ENCODE data around the gene FGFR4.

Gene FGFR4

DNA sequence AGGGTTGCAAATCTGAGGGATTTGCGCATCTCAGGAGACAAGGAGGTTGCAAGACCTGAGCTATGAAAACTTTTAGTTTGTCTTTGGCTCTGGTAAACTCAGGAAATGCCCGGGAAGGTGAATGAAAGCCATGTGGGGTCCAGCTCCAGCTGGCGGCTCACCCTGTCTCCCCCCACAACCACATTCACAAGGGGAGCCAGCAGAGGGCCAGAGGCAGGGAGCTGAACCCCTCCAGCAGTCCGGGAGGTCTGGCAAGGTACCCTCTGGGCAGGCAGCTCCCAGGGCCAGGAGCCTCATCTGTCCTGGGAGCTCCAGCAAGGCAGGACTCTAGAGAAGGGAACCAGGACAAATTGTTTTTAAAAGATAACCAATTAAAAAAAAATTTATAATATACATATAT is 2.5 kb upstream of the FGFR4 start:
- no peak overlapping the region for H2AFZ ChIP-seq (ENCODE audit: low read depth, low read length, severe bottlenecking)
- TF ChIP-seq, protein P1, sequence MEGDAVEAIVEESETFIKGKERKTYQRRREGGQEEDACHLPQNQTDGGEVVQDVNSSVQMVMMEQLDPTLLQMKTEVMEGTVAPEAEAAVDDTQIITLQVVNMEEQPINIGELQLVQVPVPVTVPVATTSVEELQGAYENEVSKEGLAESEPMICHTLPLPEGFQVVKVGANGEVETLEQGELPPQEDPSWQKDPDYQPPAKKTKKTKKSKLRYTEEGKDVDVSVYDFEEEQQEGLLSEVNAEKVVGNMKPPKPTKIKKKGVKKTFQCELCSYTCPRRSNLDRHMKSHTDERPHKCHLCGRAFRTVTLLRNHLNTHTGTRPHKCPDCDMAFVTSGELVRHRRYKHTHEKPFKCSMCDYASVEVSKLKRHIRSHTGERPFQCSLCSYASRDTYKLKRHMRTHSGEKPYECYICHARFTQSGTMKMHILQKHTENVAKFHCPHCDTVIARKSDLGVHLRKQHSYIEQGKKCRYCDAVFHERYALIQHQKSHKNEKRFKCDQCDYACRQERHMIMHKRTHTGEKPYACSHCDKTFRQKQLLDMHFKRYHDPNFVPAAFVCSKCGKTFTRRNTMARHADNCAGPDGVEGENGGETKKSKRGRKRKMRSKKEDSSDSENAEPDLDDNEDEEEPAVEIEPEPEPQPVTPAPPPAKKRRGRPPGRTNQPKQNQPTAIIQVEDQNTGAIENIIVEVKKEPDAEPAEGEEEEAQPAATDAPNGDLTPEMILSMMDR (IDR thresholded peaks at IDR 0.05; ENCODE audit: insufficient read depth, low read length, poor library complexity, severe bottlenecking), result no peak
- no peak for TF ChIP-seq EZH2phosphoT487 (conservative IDR thresholded peaks at IDR 0.05; ENCODE audit: low read length)

DNA sequence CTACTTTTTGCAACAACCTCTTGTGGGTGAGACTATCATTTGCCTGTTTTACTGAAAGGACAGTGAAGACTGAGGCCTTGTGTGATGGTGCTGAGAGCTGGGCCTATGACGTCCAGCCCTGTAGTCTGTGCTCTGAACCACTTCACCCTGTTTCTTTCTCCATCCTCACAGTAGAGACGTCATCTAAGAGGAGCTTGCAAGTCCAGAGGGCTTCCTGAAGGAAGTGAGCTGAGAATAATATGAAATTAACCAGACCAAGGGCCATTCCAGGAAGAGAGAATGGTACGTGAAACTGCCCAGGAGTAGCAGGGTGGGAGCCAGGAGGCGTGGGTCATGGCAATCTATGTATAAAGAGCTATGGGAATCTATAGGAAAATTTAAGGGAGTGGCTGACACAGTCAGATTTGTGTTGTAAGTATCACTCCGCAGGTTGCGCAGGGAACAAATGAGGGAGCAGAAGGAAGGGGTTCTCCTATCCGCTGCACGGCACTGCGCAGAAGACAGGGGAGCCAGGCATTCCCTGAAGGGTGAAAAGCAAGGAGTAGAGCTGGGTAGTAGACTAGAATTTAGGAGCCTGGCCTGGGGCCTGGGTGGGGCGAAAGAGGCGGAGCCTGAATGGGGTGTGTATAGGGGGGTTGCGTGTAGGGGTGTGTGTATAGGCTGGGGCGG is 596 bp upstream of the FGFR4 start:
- no peaks in the 10 kb centered on the region for H3K79me2 ChIP-seq (ENCODE audit: insufficient read depth, low read length)
- H3K27me3 ChIP-seq (ENCODE audit: low read length), result no peaks in the 10 kb centered on the region
- no peaks in the 10 kb centered on the region for H3K36me3 ChIP-seq (ENCODE audit: low read length)
- peaks cover 13% of the 10 kb centered on the region for H3F3A ChIP-seq (ENCODE audit: insufficient read depth)
- H2AFZ ChIP-seq (ENCODE audit: low read depth, low read length, severe bottlenecking), result peak overlapping the region; percentile 7
- H3K9me2 ChIP-seq (replicated peaks; ENCODE audit: insufficient read depth, low read length), result no peaks in the 10 kb centered on the region
- peak overlapping the region; percentile 14; the same call in 1 of the 2 replicates for H3K27ac ChIP-seq (ENCODE audit: low read depth, low read length)
- no peak for TF ChIP-seq EZH2phosphoT487 (conservative IDR thresholded peaks at IDR 0.05; ENCODE audit: low read length)
- TF ChIP-seq, protein P1 (IDR thresholded peaks at IDR 0.05; ENCODE audit: insufficient read depth, low read length, poor library complexity, severe bottlenecking), result no peak
- no peaks in the 10 kb centered on the region for H3K9me3 ChIP-seq (ENCODE audit: insufficient read depth, low read length)
- no peaks in the 10 kb centered on the region for H4K20me1 ChIP-seq (ENCODE audit: low read depth, low read length)
- no peak overlapping the region for H3K4me2 ChIP-seq (ENCODE audit: low read depth, low read length, poor library complexity, severe bottlenecking)
- no peak overlapping the region for H3K4me3 ChIP-seq (ENCODE audit: insufficient read depth, low read length, poor library complexity, severe bottlenecking)
- H3K9ac ChIP-seq (ENCODE audit: low read length), result no peak overlapping the region

More for the DNA sequence above, 2.5 kb upstream of the FGFR4 start:
- H3K9ac ChIP-seq (ENCODE audit: low read length), result no peak overlapping the region
- no peaks in the 10 kb centered on the region for H3K27me3 ChIP-seq (ENCODE audit: low read length)
- H3K27ac ChIP-seq (ENCODE audit: low read depth, low read length), result no peak overlapping the region
- no peaks in the 10 kb centered on the region for H3K36me3 ChIP-seq (ENCODE audit: low read length)
- H3K9me3 ChIP-seq (ENCODE audit: insufficient read depth, low read length), result no peaks in the 10 kb centered on the region
- H3K4me3 ChIP-seq (ENCODE audit: insufficient read depth, low read length, poor library complexity, severe bottlenecking), result no peak overlapping the region
- H4K20me1 ChIP-seq (ENCODE audit: low read depth, low read length), result no peaks in the 10 kb centered on the region
- H3F3A ChIP-seq (ENCODE audit: insufficient read depth), result peaks cover 13% of the 10 kb centered on the region
- H3K9me2 ChIP-seq (replicated peaks; ENCODE audit: insufficient read depth, low read length), result no peaks in the 10 kb centered on the region
- no peaks in the 10 kb centered on the region for H3K79me2 ChIP-seq (ENCODE audit: insufficient read depth, low read length)
- no peak overlapping the region for H3K4me2 ChIP-seq (ENCODE audit: low read depth, low read length, poor library complexity, severe bottlenecking)

DNA sequence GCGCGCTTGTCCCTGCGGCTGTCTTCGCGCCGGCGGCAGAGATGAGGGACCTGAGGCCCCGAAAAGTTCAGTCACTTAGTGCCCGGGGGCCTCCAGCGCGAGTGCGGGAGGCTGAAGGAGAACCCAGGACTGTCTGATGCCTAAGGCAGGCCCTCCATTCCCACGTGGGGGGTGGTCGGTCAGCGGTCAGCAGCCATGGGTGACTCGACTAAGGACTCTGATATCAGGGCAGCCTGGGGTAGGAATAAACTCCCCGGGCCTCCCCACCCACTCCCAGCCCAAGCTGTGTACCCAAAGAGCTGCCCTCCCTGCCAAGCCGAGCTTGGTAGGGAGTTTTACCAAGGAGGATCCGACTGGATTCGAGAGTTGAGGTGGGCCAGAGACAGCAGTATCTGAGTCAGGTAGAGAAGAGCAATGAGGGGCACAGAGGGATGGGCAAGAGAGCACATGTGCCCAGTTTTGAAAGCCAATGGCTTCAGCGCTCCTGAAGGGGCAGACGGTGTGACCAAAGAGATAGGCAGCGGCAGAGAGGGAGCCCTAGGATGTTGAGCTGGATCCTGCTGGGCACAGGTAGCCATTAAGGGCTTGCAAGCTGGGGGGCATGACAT is 787 bp downstream of the FGFR4 start:
- Histone ChIP-seq H3K9me3 (ENCODE audit: insufficient read depth, low read length) (no peaks in the 10 kb centered on the region), H3K9ac (ENCODE audit: low read length) (peak overlapping the region; percentile 42), H3K36me3 (ENCODE audit: low read length) (no peaks in the 10 kb centered on the region), H3K4me3 (ENCODE audit: insufficient read depth, low read length, poor library complexity, severe bottlenecking) (peak overlapping the region; percentile 48), H3K27ac (ENCODE audit: low read depth, low read length) (no peak overlapping the region), H2AFZ (ENCODE audit: low read depth, low read length, severe bottlenecking) (peak overlapping the region; percentile 85), H3K79me2 (ENCODE audit: insufficient read depth, low read length) (no peaks in the 10 kb centered on the region), H3K27me3 (ENCODE audit: low read length) (no peaks in the 10 kb centered on the region), H3K4me2 (ENCODE audit: low read depth, low read length, poor library complexity, severe bottlenecking) (peak overlapping the region; percentile 66), H4K20me1 (ENCODE audit: low read depth, low read length) (no peaks in the 10 kb centered on the region), H3F3A (ENCODE audit: insufficient read depth) (peaks cover 13% of the 10 kb centered on the region), H3K9me2 (replicated peaks; ENCODE audit: insufficient read depth, low read length) (no peaks in the 10 kb centered on the region)
- TF ChIP-seq, protein P1 (IDR thresholded peaks at IDR 0.05; ENCODE audit: insufficient read depth, low read length, poor library complexity, severe bottlenecking), result no peak
- TF ChIP-seq EZH2phosphoT487 (conservative IDR thresholded peaks at IDR 0.05; ENCODE audit: low read length), result no peak

All from SU-DHL-6 (cell line).